Adrenal gland (tissue), 5 donors: ENCODE results near the gene ZNF277.

Experiments used
- CTCF ChIP-seq, 6 experiments: fragments of 450-650 bp in 4 of 6; fragments of 200-600 bp in 2 of 6; sonication (generic) in 1 of 6; IDR thresholded peaks; 1 replicate in 5 of 6; 2 replicates in 1 of 6; pipeline versions ENCODE4 v1.5.1 to v1.8.0; 2016 to 2021; ENCODE audit warnings: antibody characterized with exemption in 6 of 6, mild to moderate bottlenecking in 2 of 6, moderate library complexity in 1 of 6
- POLR2A ChIP-seq, 2 donors: fragments of 450-650 bp; IDR thresholded peaks; one replicate each; pipeline ENCODE4 v1.6.1; 2017; ENCODE audit warnings: antibody characterized with exemption in 2 of 2, mild to moderate bottlenecking in 2 of 2, moderate library complexity in 1 of 2
- donor health status: DM: no; HTN: no; CAD: no.

DNA sequence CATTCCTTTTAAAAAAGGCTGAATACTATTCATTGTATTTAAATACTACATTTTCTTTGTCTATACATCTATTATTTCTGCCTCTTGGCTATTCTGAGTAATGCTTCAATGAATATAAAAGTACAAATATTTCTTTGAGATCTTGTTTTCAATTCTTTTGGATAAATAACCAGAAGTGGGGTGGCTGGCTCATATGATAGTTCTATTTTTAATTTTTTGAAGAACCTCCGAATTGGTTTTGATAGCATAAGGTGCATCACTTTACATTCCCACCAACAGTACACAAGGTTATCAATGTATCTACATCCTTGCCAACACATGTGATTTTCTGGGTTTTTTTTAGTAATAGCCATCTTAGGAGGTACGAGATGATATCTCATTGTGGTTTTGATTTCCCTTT is 72.5 kb downstream of the ZNF277 start:
- no peak for TF ChIP-seq CTCF (IDR thresholded peaks at IDR 0.05)
- no peak for TF ChIP-seq POLR2A (IDR thresholded peaks at IDR 0.05)
